ENCODE data around the gene SPRED1.

SPRED1 gene

GRCh38 chr15:38351466-38351865, 98.8 kb downstream of the SPRED1 start:
- Histone ChIP-seq H3K27ac (ENCODE audit: low read depth, low read length) (no peak overlapping the region), H3K27me3 (ENCODE audit: control insufficient read depth, insufficient read depth, low read length) (no peaks in the 10 kb centered on the region), H3K4me1 (ENCODE audit: control insufficient read depth, insufficient read depth, low read length) (peaks cover 13% of the 10 kb centered on the region; the same call in 1 of the 2 replicates), H3K4me3 (ENCODE audit: low read depth, low read length) (no peak overlapping the region), H3K36me3 (ENCODE audit: control insufficient read depth, insufficient read depth, low read length) (peaks cover 46% of the 10 kb centered on the region), H3K9me3 (ENCODE audit: control insufficient read depth, insufficient read depth, low read length) (no peaks in the 10 kb centered on the region), H3K9ac (ENCODE audit: low read depth, low read length) (no peak overlapping the region)

- no peaks in the 10 kb centered on the region for H3K9me3 ChIP-seq (ENCODE audit: control insufficient read depth, insufficient read depth, low read length)
- peaks cover 35% of the 10 kb centered on the region for H3K36me3 ChIP-seq (ENCODE audit: control insufficient read depth, insufficient read depth, low read length)
- no peak overlapping the region for H3K9ac ChIP-seq (ENCODE audit: low read depth, low read length)
- H3K27ac ChIP-seq (ENCODE audit: low read depth, low read length) = no peak overlapping the region
- no peak overlapping the region for H3K4me3 ChIP-seq (ENCODE audit: low read depth, low read length)
- H3K4me1 ChIP-seq (ENCODE audit: control insufficient read depth, insufficient read depth, low read length) = peaks cover 13% of the 10 kb centered on the region; the same call in 1 of the 2 replicates
- no peaks in the 10 kb centered on the region for H3K27me3 ChIP-seq (ENCODE audit: control insufficient read depth, insufficient read depth, low read length)
Measured at GRCh38 chr15:38354315-38354929, 101.8 kb downstream of the SPRED1 start.

- Histone ChIP-seq H3K9me3 (ENCODE audit: control insufficient read depth, insufficient read depth, low read length) (no peaks in the 10 kb centered on the region), H3K27ac (ENCODE audit: low read depth, low read length) (no peak overlapping the region), H3K9ac (ENCODE audit: low read depth, low read length) (no peak overlapping the region), H3K27me3 (ENCODE audit: control insufficient read depth, insufficient read depth, low read length) (no peaks in the 10 kb centered on the region), H3K4me1 (ENCODE audit: control insufficient read depth, insufficient read depth, low read length) (no peaks in the 10 kb centered on the region), H3K36me3 (ENCODE audit: control insufficient read depth, insufficient read depth, low read length) (no peaks in the 10 kb centered on the region), H3K4me3 (ENCODE audit: low read depth, low read length) (no peak overlapping the region)
Measured at GRCh38 chr15:38362355-38362754, 109.7 kb downstream of the SPRED1 start.

GRCh38 chr15:38367476-38367875, 114.8 kb downstream of the SPRED1 start:
- H3K9ac ChIP-seq (ENCODE audit: low read depth, low read length) = no peak overlapping the region
- H3K4me1 ChIP-seq (ENCODE audit: control insufficient read depth, insufficient read depth, low read length) = peaks cover 13% of the 10 kb centered on the region
- H3K9me3 ChIP-seq (ENCODE audit: control insufficient read depth, insufficient read depth, low read length) = no peaks in the 10 kb centered on the region
- H3K4me3 ChIP-seq (ENCODE audit: low read depth, low read length) = no peak overlapping the region
- no peak overlapping the region for H3K27ac ChIP-seq (ENCODE audit: low read depth, low read length)
- H3K27me3 ChIP-seq (ENCODE audit: control insufficient read depth, insufficient read depth, low read length) = no peaks in the 10 kb centered on the region
- no peaks in the 10 kb centered on the region for H3K36me3 ChIP-seq (ENCODE audit: control insufficient read depth, insufficient read depth, low read length)

GRCh38 chr15:38369936-38370478, 117.4 kb downstream of the SPRED1 start:
- no peak overlapping the region for H3K9ac ChIP-seq (ENCODE audit: low read depth, low read length)
- H3K27ac ChIP-seq (ENCODE audit: low read depth, low read length) = no peak overlapping the region
- H3K27me3 ChIP-seq (ENCODE audit: control insufficient read depth, insufficient read depth, low read length) = no peaks in the 10 kb centered on the region
- H3K4me3 ChIP-seq (ENCODE audit: low read depth, low read length) = no peak overlapping the region
- H3K36me3 ChIP-seq (ENCODE audit: control insufficient read depth, insufficient read depth, low read length) = no peaks in the 10 kb centered on the region
- H3K9me3 ChIP-seq (ENCODE audit: control insufficient read depth, insufficient read depth, low read length) = no peaks in the 10 kb centered on the region
- peaks cover 15% of the 10 kb centered on the region for H3K4me1 ChIP-seq (ENCODE audit: control insufficient read depth, insufficient read depth, low read length)

- Histone ChIP-seq H3K27ac (ENCODE audit: low read depth, low read length) (no peak overlapping the region), H3K4me3 (ENCODE audit: low read depth, low read length) (no peak overlapping the region), H3K9me3 (ENCODE audit: control insufficient read depth, insufficient read depth, low read length) (no peaks in the 10 kb centered on the region), H3K27me3 (ENCODE audit: control insufficient read depth, insufficient read depth, low read length) (no peaks in the 10 kb centered on the region), H3K4me1 (ENCODE audit: control insufficient read depth, insufficient read depth, low read length) (peaks cover 15% of the 10 kb centered on the region), H3K36me3 (ENCODE audit: control insufficient read depth, insufficient read depth, low read length) (no peaks in the 10 kb centered on the region), H3K9ac (ENCODE audit: low read depth, low read length) (no peak overlapping the region)
Measured at GRCh38 chr15:38373016-38373415, 120.4 kb downstream of the SPRED1 start.

GRCh38 chr15:38374029-38374428, 121.4 kb downstream of the SPRED1 start:
- Histone ChIP-seq H3K27me3 (ENCODE audit: control insufficient read depth, insufficient read depth, low read length) (no peaks in the 10 kb centered on the region), H3K4me1 (ENCODE audit: control insufficient read depth, insufficient read depth, low read length) (peaks cover 14% of the 10 kb centered on the region), H3K27ac (ENCODE audit: low read depth, low read length) (no peak overlapping the region)

GRCh38 chr15:38374556-38374955, 121.9 kb downstream of the SPRED1 start:
- H3K27me3 ChIP-seq (ENCODE audit: control insufficient read depth, insufficient read depth, low read length) = no peaks in the 10 kb centered on the region
- no peaks in the 10 kb centered on the region for H3K36me3 ChIP-seq (ENCODE audit: control insufficient read depth, insufficient read depth, low read length)
- H3K4me3 ChIP-seq (ENCODE audit: low read depth, low read length) = no peak overlapping the region
- no peak overlapping the region for H3K9ac ChIP-seq (ENCODE audit: low read depth, low read length)
- H3K27ac ChIP-seq (ENCODE audit: low read depth, low read length) = no peak overlapping the region
- H3K9me3 ChIP-seq (ENCODE audit: control insufficient read depth, insufficient read depth, low read length) = no peaks in the 10 kb centered on the region
- H3K4me1 ChIP-seq (ENCODE audit: control insufficient read depth, insufficient read depth, low read length) = peaks cover 9% of the 10 kb centered on the region

More at GRCh38 chr15:38374029-38374428, 121.4 kb downstream of the SPRED1 start:
- Histone ChIP-seq H3K36me3 (ENCODE audit: control insufficient read depth, insufficient read depth, low read length) (no peaks in the 10 kb centered on the region), H3K4me3 (ENCODE audit: low read depth, low read length) (no peak overlapping the region), H3K9me3 (ENCODE audit: control insufficient read depth, insufficient read depth, low read length) (no peaks in the 10 kb centered on the region), H3K9ac (ENCODE audit: low read depth, low read length) (no peak overlapping the region)

GRCh38 chr15:38376081-38376480, 123.4 kb downstream of the SPRED1 start:
- no peaks in the 10 kb centered on the region for H3K36me3 ChIP-seq (ENCODE audit: control insufficient read depth, insufficient read depth, low read length)
- no peak overlapping the region for H3K4me3 ChIP-seq (ENCODE audit: low read depth, low read length)
- 0 out of 2 replicates have a peak, but pooled peaks cover 3% of the 10 kb centered on the region for H3K4me1 ChIP-seq (ENCODE audit: control insufficient read depth, insufficient read depth, low read length)
- H3K27ac ChIP-seq (ENCODE audit: low read depth, low read length) = no peak overlapping the region
- no peaks in the 10 kb centered on the region for H3K9me3 ChIP-seq (ENCODE audit: control insufficient read depth, insufficient read depth, low read length)
- no peak overlapping the region for H3K9ac ChIP-seq (ENCODE audit: low read depth, low read length)
- no peaks in the 10 kb centered on the region for H3K27me3 ChIP-seq (ENCODE audit: control insufficient read depth, insufficient read depth, low read length)

- H3K27me3 ChIP-seq (ENCODE audit: control insufficient read depth, insufficient read depth, low read length) = no peaks in the 10 kb centered on the region
- no peaks in the 10 kb centered on the region for H3K9me3 ChIP-seq (ENCODE audit: control insufficient read depth, insufficient read depth, low read length)
- H3K4me1 ChIP-seq (ENCODE audit: control insufficient read depth, insufficient read depth, low read length) = no peaks in the 10 kb centered on the region
- no peaks in the 10 kb centered on the region for H3K36me3 ChIP-seq (ENCODE audit: control insufficient read depth, insufficient read depth, low read length)
- H3K4me3 ChIP-seq (ENCODE audit: low read depth, low read length) = no peak overlapping the region
- no peak overlapping the region for H3K27ac ChIP-seq (ENCODE audit: low read depth, low read length)
- H3K9ac ChIP-seq (ENCODE audit: low read depth, low read length) = no peak overlapping the region
Measured at GRCh38 chr15:38377636-38378035, 125.0 kb downstream of the SPRED1 start.

- Histone ChIP-seq H3K9ac (ENCODE audit: low read depth, low read length) (no peak overlapping the region), H3K4me3 (ENCODE audit: low read depth, low read length) (no peak overlapping the region), H3K36me3 (ENCODE audit: control insufficient read depth, insufficient read depth, low read length) (no peaks in the 10 kb centered on the region), H3K9me3 (ENCODE audit: control insufficient read depth, insufficient read depth, low read length) (no peaks in the 10 kb centered on the region), H3K4me1 (ENCODE audit: control insufficient read depth, insufficient read depth, low read length) (no peaks in the 10 kb centered on the region), H3K27me3 (ENCODE audit: control insufficient read depth, insufficient read depth, low read length) (no peaks in the 10 kb centered on the region), H3K27ac (ENCODE audit: low read depth, low read length) (no peak overlapping the region)
Measured at GRCh38 chr15:38378161-38378560, 125.5 kb downstream of the SPRED1 start.
